ENCODE data around the gene MRPS34.

GRCh38 chr16:1761751-1762150 lies 11.2 kb downstream of the MRPS34 start:
- no peak for TF ChIP-seq CTCF (conservative IDR thresholded peaks at IDR 0.05)
- TF ChIP-seq ZFX (IDR thresholded peaks at IDR 0.05), result no peak
